ENCODE measurements around the gene ATP8A2. TPM values are rescaled to one million over a fixed set of nuclear protein-coding genes. Genes with fewer than 3 reads are reported as not detected.

ATP8A2 gene
- total RNA-seq, 3 donors from 2014 or later (not counting 1 experiment from before 2014, with no cell fraction given): 0.43 to 0.68 (median 0.59) TPM

DNA sequence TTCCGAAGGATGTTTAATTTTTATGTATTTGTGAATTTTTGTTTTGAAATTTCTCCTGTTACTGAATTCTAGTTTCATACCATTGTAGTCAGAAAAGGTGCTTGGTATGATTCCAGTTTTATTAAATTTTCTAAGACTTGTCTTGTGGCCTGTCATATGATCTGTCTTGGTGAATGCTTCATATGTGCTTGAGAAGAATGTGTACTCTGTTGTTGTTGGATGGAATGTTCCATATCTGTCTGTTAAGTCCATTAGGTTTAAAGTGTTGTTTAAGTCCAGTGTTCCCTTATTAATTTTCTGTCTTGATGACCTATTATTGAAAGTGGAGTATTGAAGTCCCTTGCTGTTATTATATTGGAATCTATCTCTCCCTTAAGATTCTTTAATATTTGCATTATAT, 273.9 kb downstream of the ATP8A2 start:
- Mint-ChIP-seq H3K4me1 (no peaks in the 10 kb centered on the region), H3K27me3 (ENCODE audit: low read depth in 2 of 2) (peaks cover 5 to 8% of the 10 kb centered on the region in 2 donors), H3K4me3 (no peak overlapping the region), H3K9me3 (peaks cover 6 to 11% of the 10 kb centered on the region in 2 donors), H3K27ac (no peak overlapping the region), H3K36me3 (no peaks in the 10 kb centered on the region)
- peaks cover 3% of the 10 kb centered on the region for H3K9me3 ChIP-seq (ENCODE audit: control insufficient read depth, insufficient read depth, low read length)
- H3K27ac ChIP-seq (ENCODE audit: low read length): no peak overlapping the region
- no peaks in the 10 kb centered on the region for H3K4me1 ChIP-seq (ENCODE audit: control insufficient read depth, insufficient read depth, low read length)
- intact Hi-C loops (cut with micrococcal nuclease): no loop called here
- ATAC-seq (no peak), DNase-seq (no peak)
- no peaks in the 10 kb centered on the region for H3K27me3 ChIP-seq (ENCODE audit: control insufficient read depth, insufficient read depth, low read length)
- WGBS (ENCODE audit: insufficient coverage): no CpG with 5 or more reads among the region's 1 CpG
- no peaks in the 10 kb centered on the region for H3K36me3 ChIP-seq (ENCODE audit: control insufficient read depth, insufficient read depth, low read length)
- no peak for TF ChIP-seq CTCF (IDR thresholded peaks at IDR 0.05)
- no peak overlapping the region for H3K4me3 ChIP-seq (ENCODE audit: low read length)

GRCh38 chr13:25649001-25649633, 277.3 kb downstream of the ATP8A2 start:
- Histone ChIP-seq H3K4me1 (ENCODE audit: control insufficient read depth, insufficient read depth, low read length) (no peaks in the 10 kb centered on the region), H3K9me3 (ENCODE audit: control insufficient read depth, insufficient read depth, low read length) (peaks cover 3% of the 10 kb centered on the region), H3K4me3 (ENCODE audit: low read length) (no peak overlapping the region), H3K36me3 (ENCODE audit: control insufficient read depth, insufficient read depth, low read length) (no peaks in the 10 kb centered on the region), H3K27ac (ENCODE audit: low read length) (no peak overlapping the region), H3K27me3 (ENCODE audit: control insufficient read depth, insufficient read depth, low read length) (no peaks in the 10 kb centered on the region)
- WGBS (ENCODE audit: insufficient coverage): 71% methylated on average over 1 of the region's 1 CpG
- Mint-ChIP-seq H3K27ac (no peak overlapping the region), H3K36me3 (no peaks in the 10 kb centered on the region), H3K4me3 (no peak overlapping the region), H3K27me3 (ENCODE audit: low read depth in 2 of 2) (peaks cover 22 to 23% of the 10 kb centered on the region in 2 donors), H3K9me3 (peaks cover 6 to 8% of the 10 kb centered on the region in 2 donors), H3K4me1 (no peaks in the 10 kb centered on the region)
- no peak for ATAC-seq
- TF ChIP-seq CTCF (IDR thresholded peaks at IDR 0.05): no peak
- intact Hi-C loops (cut with micrococcal nuclease): no loop called here
- DNase-seq: no peak

DNA sequence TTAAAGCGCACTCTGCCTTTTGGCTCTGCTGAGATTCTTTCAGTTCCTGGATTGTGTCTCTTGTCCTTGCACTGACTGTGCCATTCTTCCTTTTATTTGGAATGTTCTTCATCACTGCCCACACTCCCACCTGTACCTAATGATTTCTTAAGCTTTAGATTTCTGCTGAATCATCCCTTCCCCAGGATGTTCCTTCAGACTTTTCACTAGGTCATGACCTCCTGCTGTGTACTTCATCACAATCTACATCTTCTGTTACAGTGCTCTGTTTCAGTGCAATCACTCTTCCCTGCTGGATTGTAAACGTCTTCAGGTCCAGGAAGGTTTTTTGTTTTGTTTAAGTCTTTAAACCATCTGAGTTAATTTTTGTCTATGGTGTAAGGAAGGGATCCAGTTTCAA, 281.0 kb downstream of the ATP8A2 start:
- Mint-ChIP-seq H3K9me3 (peaks cover 4 to 5% of the 10 kb centered on the region in 2 donors), H3K4me1 (peaks cover 8 to 9% of the 10 kb centered on the region in 2 donors), H3K36me3 (no peaks in the 10 kb centered on the region), H3K27ac (no peak overlapping the region), H3K4me3 (no peak overlapping the region), H3K27me3 (ENCODE audit: low read depth in 2 of 2) (peaks cover 22 to 27% of the 10 kb centered on the region in 2 donors)
- Histone ChIP-seq H3K4me1 (ENCODE audit: control insufficient read depth, insufficient read depth, low read length) (peaks cover 3% of the 10 kb centered on the region), H3K27me3 (ENCODE audit: control insufficient read depth, insufficient read depth, low read length) (no peaks in the 10 kb centered on the region), H3K4me3 (ENCODE audit: low read length) (no peak overlapping the region), H3K27ac (ENCODE audit: low read length) (no peak overlapping the region), H3K36me3 (ENCODE audit: control insufficient read depth, insufficient read depth, low read length) (no peaks in the 10 kb centered on the region), H3K9me3 (ENCODE audit: control insufficient read depth, insufficient read depth, low read length) (peaks cover 3% of the 10 kb centered on the region)
- no peak for ATAC-seq
- no peak for DNase-seq
- intact Hi-C loops (cut with micrococcal nuclease): no loop called here
- 51% methylated on average over 2 of the region's 2 CpGs for WGBS (ENCODE audit: insufficient coverage)
- no peak for TF ChIP-seq CTCF (IDR thresholded peaks at IDR 0.05)

DNA sequence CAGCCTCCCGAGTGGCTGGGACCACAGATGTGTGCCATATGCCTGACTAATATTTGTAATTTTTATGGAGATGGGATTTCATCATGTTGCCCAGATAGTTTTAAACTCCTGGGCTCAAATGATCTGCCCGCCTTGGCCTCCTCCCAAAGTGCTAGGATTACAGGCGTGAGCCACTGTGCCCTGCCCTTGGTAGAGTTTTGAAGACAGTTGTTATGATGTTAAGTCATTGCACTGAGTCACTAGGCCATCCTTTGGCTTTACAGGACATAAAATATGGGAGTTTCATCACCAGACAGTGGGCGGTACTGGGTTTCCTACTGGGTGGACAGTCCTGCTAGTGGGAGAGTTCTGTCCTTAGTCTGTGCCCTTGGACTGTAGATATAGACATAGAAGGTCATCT, 282.5 kb downstream of the ATP8A2 start:
- no peaks in the 10 kb centered on the region for H3K36me3 ChIP-seq (ENCODE audit: control insufficient read depth, insufficient read depth, low read length)
- WGBS (ENCODE audit: insufficient coverage): 98% methylated on average over 4 of the region's 4 CpGs
- H3K27ac Mint-ChIP-seq: no peak overlapping the region
- TF ChIP-seq CTCF (IDR thresholded peaks at IDR 0.05): no peak
- H3K36me3 Mint-ChIP-seq: no peaks in the 10 kb centered on the region
- peaks cover 9% of the 10 kb centered on the region in 2 donors for H3K4me1 Mint-ChIP-seq
- H3K27me3 ChIP-seq (ENCODE audit: control insufficient read depth, insufficient read depth, low read length): no peaks in the 10 kb centered on the region
- H3K4me1 ChIP-seq (ENCODE audit: control insufficient read depth, insufficient read depth, low read length): peaks cover 3% of the 10 kb centered on the region
- intact Hi-C loops (cut with micrococcal nuclease): no loop called here
- H3K4me3 Mint-ChIP-seq: no peak overlapping the region
- H3K4me3 ChIP-seq (ENCODE audit: low read length): no peak overlapping the region
- ATAC-seq: no peak
- no peaks in the 10 kb centered on the region for H3K9me3 Mint-ChIP-seq
- no peaks in the 10 kb centered on the region for H3K9me3 ChIP-seq (ENCODE audit: control insufficient read depth, insufficient read depth, low read length)
- DNase-seq: no peak
- H3K27me3 Mint-ChIP-seq (ENCODE audit: low read depth in 2 of 2): peaks cover 25 to 35% of the 10 kb centered on the region in 2 donors
- H3K27ac ChIP-seq (ENCODE audit: low read length): no peak overlapping the region

Measured in natural killer cell (primary cell).